Osteocyte (in vitro differentiated cells): ENCODE measurements around the gene MST1. TPM values are rescaled to one million over a fixed set of nuclear protein-coding genes. Genes with fewer than 3 reads are reported as not detected.

Source experiments
- DNase-seq: peaks from one replicate; pipeline ENCODE4 v3.0.0; 2021; ENCODE audit warnings: mixed read lengths; ENCODE audit not compliant: unreplicated experiment; ENCODE audit errors: extremely low spot score
- H3K27ac Mint-ChIP-seq: one replicate; pipeline ENCODE4 v1.8.0; 2021; ENCODE audit warnings: mild to moderate bottlenecking, mixed read lengths; ENCODE audit not compliant: unreplicated experiment
- H3K27me3 Mint-ChIP-seq: one replicate; pipeline ENCODE4 v1.8.0; 2021; ENCODE audit warnings: mixed read lengths; ENCODE audit not compliant: unreplicated experiment
- H3K36me3 Mint-ChIP-seq: one replicate; pipeline ENCODE4 v1.8.0; 2021; ENCODE audit warnings: mixed read lengths; ENCODE audit not compliant: unreplicated experiment
- H3K4me1 Mint-ChIP-seq: one replicate; pipeline ENCODE4 v1.8.0; 2021; ENCODE audit warnings: mixed read lengths; ENCODE audit not compliant: unreplicated experiment
- H3K4me3 Mint-ChIP-seq: one replicate; pipeline ENCODE4 v1.8.0; 2021; ENCODE audit warnings: mild to moderate bottlenecking, moderate library complexity, mixed read lengths; ENCODE audit not compliant: unreplicated experiment
- H3K9me3 Mint-ChIP-seq: one replicate; pipeline ENCODE4 v1.8.0; 2021; ENCODE audit warnings: mixed read lengths; ENCODE audit not compliant: unreplicated experiment
- CTCF ChIP-seq: fragments of 200-600 bp; sonication (generic); IDR thresholded peaks from 2 replicates; pipeline ENCODE4 v1.5.0; 2021; ENCODE audit warnings: antibody characterized with exemption, mild to moderate bottlenecking, moderate library complexity
- long read RNA-seq: library from polyadenylated mRNA; unstranded; transcript quantifications from one replicate; pipeline ENCODE4 v2.0.0, GENCODE V29; 2021
- total RNA-seq: library from RNA; stranded (reverse); gene quantifications from 2 replicates; pipeline ENCODE4 v1.2.1, GENCODE V29; 2021

The MST1 gene
- total RNA-seq = 35.9 and 38.3 TPM in 2 replicates
- long read RNA-seq, partial matches to known transcripts = 1 of 3 reads
- long read RNA-seq, other reads (novel, unspliced or antisense) = 1 of 3 reads

- Mint-ChIP-seq H3K4me1 (peaks cover 29% of the 10 kb centered on the region), H3K36me3 (peaks cover 8% of the 10 kb centered on the region), H3K27me3 (no peaks in the 10 kb centered on the region), H3K9me3 (no peaks in the 10 kb centered on the region), H3K4me3 (peak within 1 kb of the TSS; percentile 97), H3K27ac (peak within 1 kb of the TSS; percentile 98)
- DNase-seq = peak; percentile 97
- peak; percentile 51 for TF ChIP-seq CTCF
Observed at GRCh38 chr3:49689046-49689907, at the start of gene MST1, which contains the start of gene RNF123. TSS of gene MST1 (minus strand) at chr3:49689474. CDS start at chr3:49688691, 783 bp downstream. TSS of gene RNF123 (plus strand) at chr3:49689557. CDS start at chr3:49691166, 1,609 bp downstream.

GRCh38 chr3:49738067-49738713 is 48.9 kb upstream of the MST1 start:
- Mint-ChIP-seq H3K9me3 (no peaks in the 10 kb centered on the region), H3K27me3 (no peaks in the 10 kb centered on the region), H3K4me1 (no peaks in the 10 kb centered on the region), H3K4me3 (no peak overlapping the region), H3K27ac (no peak overlapping the region), H3K36me3 (peaks cover 28% of the 10 kb centered on the region)
- DNase-seq = no peak
- TF ChIP-seq CTCF = no peak

GRCh38 chr3:49734752-49735151 is 45.5 kb upstream of the MST1 start:
- no peaks in the 10 kb centered on the region for H3K9me3 Mint-ChIP-seq
- no peaks in the 10 kb centered on the region for H3K27me3 Mint-ChIP-seq
- H3K4me1 Mint-ChIP-seq = no peaks in the 10 kb centered on the region
- H3K36me3 Mint-ChIP-seq = peaks cover 39% of the 10 kb centered on the region
- no peak for DNase-seq
- no peak for TF ChIP-seq CTCF
- H3K27ac Mint-ChIP-seq = no peak overlapping the region
- no peak overlapping the region for H3K4me3 Mint-ChIP-seq

- Mint-ChIP-seq H3K27me3 (no peaks in the 10 kb centered on the region), H3K4me3 (no peak overlapping the region)
- DNase-seq = no peak
Observed at GRCh38 chr3:49733551-49733950, 44.3 kb upstream of the MST1 start.

More at GRCh38 chr3:49733551-49733950, 44.3 kb upstream of the MST1 start:
- Mint-ChIP-seq H3K4me1 (no peaks in the 10 kb centered on the region), H3K36me3 (peaks cover 39% of the 10 kb centered on the region), H3K27ac (no peak overlapping the region), H3K9me3 (no peaks in the 10 kb centered on the region)
- no peak for TF ChIP-seq CTCF
